ENCODE measurements around the gene PLS3.
A peak's percentile ranks its signal among the peaks of the same experiment; 100 is the strongest.
"Not testable (repeated sequence)": the region's sequence is repeated elsewhere in the genome, so short reads cannot be mapped to it uniquely, and the experiment has no call there.

The PLS3 gene

DNA sequence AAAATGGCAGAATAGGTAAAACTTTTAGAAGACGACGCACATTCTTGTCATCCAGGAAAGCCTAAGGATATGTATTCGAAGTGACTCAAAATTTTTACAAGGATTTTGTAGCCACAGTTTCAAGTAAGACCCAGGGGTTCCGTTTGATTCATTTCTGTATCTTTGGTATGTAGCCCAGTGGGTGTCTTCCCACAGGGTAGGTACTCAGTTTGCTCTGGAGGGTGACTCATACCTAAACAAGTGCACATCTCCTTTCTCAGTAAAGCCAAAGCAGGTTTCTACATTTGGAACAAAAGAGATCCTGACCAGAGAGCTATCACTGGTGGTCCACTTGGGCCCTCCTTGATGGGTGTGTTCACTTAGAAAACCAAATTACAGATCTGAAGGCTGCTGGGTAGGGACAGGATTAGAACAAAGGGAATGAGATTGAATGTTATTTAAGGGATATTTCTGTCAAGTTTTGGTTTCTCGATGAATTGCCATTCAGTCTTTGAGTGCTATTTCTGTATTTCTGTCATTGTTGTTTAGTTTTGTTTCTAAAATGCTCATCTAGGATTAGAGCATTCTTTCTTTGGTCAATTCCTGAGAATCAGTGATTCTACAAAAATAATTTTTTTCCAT, 56.1 kb downstream of the PLS3 start:
- DNase-seq, result no peak

DNA sequence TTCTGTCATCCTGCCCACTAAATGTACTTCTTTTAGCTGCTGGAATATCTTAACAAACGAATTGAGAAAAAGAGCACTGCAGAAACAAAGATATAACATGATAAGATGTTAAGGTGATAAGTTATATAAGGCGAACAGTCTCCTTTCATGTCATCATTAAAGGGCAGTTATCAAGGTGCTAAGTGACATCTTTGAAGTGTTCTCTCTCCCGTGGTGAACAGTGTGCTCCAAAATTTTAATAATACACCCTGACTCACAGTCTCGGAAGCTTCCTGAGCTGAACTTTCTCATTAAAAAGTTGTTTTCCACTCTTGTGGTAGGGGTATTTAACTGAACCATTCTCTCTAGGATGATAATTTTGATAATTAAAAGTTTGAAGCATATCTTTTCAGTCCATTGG, 61.6 kb downstream of the PLS3 start:
- DNase-seq, result no peak

DNA sequence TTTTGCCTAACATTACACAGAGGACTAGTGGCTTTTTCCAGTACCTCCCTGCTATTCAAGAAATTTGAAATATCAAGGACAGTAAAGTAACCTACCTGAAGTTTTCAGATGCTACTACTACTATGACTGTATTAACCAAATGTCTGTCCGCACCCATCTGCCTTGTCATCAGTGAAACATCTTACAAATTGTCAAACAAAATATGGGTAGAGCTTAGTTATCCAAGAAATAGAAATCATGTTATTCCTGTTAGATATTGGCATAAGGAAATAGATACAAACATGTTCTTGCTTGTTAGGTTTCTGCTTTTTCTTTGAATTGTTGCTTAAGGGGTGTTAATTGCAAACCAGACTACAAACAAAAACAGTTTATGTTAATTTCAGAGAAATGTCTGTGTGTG, 63.9 kb downstream of the PLS3 start:
- DNase-seq, result no peak

DNA sequence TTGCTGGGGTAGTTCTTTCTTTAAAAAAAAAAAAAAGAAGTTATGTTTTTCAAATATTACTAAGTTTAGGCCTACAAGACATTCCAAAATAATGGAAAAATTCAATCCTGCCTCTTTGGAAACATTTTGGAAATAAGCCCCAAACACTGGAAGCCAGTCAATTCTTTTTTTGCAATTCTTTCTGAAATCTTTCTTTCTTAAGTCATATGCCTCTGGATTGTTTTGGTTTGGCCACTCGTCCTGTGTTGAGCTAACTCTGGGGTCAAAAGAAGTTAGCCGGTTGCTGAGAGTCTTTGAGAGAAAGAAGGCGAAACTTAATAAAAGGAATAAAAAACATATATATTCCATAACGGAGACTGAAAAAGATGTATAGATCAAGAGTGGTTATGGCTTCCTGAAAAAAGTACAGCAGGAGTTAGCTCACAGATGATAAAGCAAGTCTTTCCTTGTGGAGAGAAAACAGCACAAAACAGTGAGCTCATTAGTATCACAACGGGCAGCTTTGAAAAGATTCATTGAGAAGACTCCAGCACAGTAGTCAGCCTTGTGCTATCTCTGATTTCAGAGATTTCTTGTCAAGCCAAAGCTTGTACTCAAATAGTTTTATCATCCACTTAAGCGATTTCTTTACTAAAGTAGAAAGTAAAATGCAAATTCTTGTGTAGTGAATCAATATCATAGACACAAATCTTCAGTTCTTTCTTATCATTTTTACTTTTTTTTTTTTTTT, 64.8 kb downstream of the PLS3 start:
- no peak for DNase-seq

DNA sequence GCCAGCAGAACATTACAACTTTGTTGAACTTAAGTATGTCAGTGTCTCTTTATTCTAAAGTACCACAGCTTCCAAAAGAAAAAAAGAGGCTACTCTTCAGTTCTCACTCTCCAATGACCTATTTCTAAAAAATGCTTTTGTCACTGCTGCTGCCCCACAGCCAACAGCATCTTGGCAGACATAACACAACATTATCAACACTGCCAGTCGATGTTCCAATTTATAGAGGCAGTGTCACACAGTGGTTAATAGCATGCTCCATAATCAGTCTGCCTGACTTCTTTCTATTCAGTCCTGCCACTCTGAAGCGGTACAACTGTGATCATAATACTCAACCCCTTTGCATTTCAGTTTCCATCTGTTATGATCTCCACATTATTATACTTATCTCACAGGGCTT, 69.2 kb downstream of the PLS3 start:
- DNase-seq, result no peak

DNA sequence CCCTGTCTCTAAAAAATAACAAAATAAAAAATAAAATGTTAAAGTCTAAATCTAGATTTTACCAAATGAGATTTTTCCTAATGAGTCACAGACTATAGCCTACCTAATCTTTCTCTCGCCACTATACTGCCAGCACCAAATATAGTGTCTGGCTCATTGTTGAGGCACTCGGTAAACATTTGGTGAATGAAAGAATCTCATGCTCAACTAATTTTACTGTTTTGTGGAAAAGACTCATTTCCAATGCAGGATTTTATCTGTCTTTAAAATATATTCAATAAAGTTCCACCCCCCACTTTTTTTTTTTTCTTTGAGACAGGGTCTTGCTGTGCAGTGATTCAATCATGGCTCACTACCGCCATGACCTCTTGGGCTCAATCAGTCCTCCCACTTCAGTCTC, 71.5 kb downstream of the PLS3 start:
- no peak for DNase-seq

DNA sequence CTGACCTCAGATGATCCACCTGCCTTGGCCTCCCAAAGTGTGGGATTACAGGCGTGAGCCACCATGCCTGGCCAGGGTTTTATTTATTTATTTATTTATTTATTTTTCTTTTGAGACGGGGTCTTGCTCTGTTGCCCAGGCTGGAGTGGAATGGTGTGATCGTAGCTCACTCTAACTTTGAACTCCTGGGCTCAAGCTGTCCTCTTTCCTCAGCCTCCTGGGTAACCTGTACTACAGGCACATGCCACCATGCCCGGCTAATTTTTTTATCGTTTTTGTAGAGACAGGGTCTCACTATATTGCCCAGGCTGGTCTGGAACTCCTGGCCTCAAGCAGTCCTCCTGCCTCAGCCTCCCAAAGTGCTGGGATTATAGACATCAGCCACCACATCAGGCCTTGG, 72.4 kb downstream of the PLS3 start:
- DNase-seq, result not testable (repeated sequence)

DNA sequence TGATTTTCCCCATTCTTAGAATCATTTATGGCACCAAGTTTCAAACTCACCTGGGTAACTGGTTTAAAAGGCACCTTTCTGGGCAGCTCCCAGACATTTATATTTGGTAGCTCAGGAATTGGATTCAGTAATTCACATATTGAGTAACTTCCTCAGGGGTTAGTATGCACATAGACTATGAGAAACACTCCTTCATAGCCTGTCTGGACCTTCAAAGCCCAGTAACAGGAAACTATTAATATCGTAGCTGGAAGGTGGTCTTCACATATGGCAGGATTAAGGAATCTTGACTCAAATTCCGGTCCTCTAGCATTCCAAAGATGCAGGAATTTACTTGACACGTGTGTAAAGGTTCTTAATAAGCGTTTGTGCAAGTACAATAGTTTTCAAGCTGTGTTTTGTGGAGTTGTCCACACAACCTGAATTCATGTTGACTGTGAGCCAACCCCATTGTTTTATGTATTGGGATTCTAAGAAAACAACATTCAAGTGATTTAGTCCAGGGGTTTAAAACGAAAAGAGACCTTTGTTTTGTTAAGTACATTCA, 78.4 kb downstream of the PLS3 start:
- no peak for DNase-seq

DNA sequence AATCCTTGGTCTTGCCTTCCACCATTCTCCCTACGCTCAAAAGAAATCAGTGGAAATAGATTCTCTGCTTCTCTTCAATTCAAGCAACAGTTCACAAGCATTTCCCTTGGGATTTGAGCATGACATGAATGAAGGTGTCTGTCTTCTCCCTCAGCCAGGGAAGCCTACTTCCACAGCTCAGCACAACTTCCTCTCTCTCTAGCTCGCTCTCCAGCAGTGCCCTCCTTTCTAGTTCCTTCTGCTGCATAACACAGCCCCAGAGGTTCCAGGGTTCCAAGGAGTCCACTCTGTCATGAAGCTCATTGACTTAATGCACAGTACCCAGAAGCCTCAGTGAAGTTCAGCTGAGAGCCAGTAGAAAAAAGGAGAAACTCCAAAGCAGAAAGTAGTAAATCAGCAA, 81.3 kb downstream of the PLS3 start:
- no peak for DNase-seq

DNA sequence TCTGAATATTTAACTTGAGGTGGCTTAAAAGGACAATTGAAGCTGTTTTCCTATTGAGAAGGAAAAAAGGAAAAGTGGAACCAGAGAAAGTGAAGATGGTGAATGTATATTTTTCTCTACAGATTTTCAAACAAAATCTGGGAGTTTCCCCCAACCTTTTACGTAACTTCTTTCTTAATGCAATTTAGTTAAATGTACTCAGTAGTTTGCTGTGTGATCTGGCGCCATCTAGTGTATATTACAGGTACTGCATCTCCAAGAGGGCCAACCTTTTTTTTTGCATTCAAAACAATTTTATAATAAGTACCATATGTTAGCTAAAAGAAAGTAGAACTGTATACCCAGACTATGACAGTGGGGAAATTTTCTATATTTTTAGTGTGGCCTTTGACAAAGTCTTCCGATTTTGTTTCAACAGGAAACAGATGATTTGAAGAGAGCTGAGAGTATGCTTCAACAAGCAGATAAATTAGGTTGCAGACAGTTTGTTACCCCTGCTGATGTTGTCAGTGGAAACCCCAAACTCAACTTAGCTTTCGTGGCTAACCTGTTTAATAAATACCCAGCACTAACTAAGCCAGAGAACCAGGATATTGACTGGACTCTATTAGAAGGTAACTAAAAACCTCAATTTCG, 82.0 kb downstream of the PLS3 start:
- peak; percentile 5 to 49 for DNase-seq

DNA sequence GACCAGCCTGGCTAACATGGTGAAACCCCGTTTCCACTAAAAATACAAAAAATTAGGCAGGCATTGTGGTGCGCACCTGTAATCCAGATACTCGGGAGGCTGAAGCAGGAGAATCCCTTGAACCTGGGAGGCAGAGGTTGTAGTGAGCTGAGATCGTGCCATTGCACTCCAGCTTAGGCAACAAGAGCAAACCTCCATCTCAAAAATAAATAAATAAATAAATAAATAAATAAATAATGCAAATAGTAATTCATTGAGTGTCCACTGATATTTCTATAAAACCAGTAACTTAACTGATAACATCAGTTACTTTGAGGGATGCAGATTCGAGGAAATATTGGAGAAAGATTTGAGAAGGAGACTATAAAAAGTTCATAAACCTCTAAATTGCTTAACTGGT, 83.4 kb downstream of the PLS3 start:
- DNase-seq, result not testable (repeated sequence)

DNA sequence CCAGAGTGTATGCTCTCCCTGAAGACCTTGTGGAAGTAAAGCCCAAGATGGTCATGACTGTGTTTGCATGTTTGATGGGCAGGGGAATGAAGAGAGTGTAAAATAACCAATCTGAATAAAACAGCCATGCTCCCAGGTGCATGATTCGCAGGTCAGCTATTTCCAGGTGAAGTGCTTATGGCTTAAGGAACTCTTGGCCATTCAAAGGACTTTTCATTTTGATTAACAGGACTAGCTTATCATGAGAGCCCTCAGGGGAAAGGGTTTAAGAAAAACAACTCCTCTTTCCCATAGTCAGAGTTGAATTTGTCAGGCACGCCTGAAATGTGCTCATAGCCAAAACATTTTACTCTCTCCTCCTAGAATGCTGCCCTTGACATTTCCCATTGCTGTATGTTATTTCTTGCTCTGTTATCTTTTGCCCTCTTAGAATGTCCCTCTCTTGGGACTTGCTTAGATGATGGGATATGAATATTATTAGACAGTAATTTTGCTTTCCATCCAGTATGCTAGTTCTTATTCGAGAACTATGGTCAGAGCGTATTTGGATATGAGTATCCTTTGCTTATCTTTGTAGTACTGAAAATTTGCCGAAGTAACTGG, 88.6 kb downstream of the PLS3 start:
- no peak for DNase-seq

DNA sequence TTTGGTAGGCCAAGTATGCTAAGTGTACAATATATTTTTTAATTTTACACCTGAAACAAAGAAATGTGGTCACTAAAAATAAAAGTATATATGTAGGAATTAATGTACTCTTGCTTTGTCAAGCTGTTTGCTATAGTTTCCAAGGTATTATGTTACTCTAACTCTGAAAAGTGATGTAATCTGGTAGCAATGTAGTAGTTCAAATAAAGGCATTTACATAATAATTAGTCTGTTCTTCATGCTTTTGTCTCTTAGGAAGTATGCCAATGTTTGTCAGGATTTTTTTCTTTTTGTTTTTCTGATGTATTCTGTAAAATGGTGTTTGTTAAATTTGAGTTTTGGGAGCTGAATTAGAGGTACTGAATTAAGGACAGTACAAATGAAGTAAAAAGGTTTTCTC, 89.5 kb downstream of the PLS3 start:
- DNase-seq, result no peak

DNA sequence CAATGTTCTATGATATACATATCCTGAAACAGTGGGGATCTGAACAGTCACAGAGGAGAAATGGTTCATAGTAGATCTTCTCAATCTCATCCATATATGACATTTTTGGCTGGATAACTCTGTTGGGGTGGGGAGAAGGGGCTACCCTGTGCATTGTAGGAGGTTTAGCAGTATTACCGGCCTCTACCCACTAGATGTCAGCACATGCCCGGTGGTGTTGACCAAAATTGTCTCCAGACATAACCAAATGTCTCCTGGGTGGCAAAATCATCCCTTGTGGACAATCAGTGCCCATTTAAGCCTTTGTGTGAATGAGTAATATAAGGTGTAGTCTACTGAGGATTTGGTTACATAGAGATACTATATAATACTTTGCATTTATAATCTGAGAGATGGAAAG, 89.9 kb downstream of the PLS3 start:
- DNase-seq, result peak in 1 of 2 experiments; percentile 48

DNA sequence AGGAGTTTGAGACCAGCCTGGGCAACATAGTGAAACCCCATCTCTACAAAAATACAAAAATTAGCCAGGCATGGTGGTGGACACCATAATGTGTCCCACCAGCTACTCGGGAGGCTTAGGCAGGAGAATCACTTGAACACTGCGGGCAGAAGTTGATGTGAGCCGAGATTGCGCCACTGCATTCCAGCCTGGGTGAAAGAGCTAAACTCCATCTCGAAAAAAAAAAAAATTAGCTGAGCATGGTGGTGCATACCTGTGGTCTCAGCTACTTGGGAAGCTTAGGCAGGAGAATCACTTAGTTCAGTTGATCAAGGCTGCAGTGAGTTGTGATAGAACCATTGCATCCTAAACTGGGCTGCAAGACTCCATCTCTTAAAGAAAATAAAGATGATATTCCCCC, 91.2 kb downstream of the PLS3 start:
- DNase-seq, result no peak

DNA sequence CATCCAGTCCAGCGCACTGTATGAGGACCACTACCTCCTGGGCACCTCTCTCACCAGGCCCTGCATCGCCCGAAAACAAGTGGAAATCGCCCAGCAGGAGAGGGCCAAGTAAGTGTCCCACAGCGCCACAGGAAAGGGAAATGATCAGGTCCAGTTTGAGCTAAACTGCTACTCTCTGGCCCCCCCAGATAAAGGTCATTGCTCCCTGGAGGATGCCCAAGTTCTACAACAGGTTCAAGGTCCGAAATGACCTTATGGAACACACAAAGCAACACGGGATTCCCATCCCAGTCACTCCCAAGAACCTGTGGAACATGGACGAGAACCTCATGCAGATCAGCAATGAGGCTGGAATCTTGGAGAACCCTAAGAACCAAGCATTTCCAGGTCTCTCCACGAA, 104.1 kb downstream of the PLS3 start:
- no peak for DNase-seq

DNA sequence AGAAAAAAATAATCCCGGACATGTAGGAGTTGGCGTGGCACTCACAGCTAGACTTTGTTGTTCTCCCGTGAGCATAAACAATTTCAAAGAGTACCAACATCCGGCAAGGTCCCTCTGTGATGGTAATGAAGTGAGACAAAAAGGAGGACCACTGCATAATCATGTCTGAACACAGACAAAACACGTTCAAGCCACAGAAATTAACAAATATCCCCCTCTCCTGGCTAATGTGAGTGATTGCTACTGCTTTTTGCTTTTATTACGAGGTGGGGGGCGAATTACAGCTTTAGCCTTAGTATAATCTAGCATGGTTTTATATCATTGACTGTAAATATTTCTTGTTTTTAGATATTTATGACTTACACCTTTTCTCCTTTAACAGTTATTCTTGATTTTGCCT, 118.5 kb downstream of the PLS3 start:
- DNase-seq, result peak in 1 of 2 experiments; percentile 10

DNA sequence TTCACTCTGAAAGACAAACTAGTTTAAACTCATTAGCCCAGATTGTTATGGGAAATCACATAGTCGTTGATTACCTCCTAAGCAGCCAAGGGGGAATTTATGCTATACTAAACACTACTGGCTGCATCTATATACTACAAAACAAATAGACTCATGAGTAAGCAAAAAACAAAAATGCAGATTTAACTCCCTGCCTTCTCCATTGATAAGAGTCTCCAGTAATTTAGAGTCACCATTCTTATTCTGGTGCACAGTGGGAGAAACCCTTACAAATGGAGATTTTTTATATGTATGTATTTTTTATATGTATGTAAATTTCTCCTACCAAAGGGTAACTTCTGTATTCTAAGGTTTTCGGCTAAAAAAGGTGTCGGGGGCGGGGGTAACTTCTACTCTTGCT, 126.6 kb downstream of the PLS3 start:
- no peak for DNase-seq

DNA sequence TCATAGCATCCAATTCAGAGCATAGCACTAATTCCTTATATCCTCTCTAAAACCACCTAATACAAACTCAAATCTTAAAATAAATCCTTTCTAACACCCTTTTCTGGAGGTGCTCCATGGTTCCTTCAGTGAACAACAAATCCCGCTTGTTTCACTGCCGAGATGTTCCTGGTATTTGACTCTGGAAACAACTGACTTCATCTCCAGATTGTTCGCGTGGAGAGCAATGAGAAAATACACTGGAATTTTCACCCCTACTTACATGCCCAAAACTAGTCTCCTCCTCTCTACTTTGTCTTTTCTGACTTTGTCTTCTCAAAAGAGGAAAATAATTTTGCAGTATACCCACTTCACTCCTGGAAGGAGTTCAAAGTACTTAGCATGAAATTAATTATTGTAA, 129.0 kb downstream of the PLS3 start:
- DNase-seq, result no peak

DNA sequence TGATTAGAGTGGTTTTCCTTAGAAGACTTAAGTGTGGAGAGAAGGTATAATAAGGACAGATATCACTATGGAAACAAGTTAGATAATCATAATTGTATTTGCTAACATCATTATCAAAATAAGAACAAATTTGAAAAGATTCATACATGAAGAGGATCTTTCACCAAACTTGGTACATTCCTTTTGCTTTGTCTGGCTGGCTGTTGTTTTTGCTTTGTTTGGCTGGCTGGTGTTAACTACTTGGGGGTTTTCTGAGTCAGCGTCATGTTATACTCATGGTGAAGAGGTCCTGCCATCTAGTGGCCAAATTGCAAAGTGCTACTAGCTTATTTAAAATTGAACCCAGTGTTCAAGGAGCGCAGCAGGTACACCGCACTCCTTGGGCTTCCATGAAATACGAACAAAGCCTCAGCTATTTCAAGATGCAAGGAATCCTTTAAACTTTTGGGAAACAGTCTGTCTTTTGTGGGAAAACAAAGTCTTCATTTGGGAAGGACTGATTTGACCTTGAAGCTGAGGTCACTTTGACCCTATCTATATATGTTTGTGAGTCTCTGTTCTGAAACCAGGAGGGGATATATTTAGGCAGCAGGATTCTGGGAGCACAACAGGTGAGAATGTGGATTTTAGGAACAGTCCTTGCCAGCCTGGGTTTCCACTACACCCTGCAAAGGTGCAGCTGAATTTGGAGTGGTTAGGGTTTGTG, 129.7 kb downstream of the PLS3 start:
- peak in 1 of 2 experiments; percentile 47 for DNase-seq

DNA sequence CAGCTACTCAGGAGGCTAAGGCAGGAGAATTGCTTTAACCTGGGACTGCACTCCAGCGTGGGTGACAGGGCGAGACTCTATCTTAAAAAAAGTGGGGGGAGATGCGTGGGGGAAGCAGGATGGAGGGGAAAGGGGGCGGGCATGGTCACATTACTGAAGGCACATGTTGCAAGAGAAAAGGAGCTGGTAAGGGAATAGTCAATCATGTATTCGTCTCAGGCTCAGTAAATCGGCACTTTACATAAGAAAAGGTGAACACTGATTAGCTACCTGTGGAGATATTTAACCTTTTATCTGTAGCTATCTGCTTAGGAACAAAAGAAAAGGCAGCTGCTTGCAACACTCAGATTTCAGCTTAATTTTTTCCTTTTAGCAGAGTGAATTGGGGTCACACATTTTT, 132.5 kb downstream of the PLS3 start:
- no peak for DNase-seq

DNA sequence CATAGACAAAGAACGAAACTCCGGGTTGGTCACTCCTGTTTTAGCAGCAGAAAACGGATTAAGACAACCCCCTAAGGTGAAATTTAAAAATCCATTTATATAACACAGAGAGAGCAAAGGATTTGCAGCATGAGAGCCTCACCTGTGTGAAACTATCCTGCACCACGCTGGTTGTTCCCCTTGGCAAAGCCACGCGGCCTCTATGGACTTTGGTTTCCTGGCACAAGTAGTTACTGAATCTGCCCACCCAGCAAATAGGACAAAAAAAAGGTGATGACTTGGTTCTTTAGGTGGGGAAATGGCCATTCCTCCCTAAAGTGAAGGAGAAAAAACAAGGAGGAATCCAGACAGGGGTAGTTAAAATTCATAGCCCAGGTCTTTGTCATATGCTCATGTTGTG, 133.1 kb downstream of the PLS3 start:
- DNase-seq, result no peak

DNA sequence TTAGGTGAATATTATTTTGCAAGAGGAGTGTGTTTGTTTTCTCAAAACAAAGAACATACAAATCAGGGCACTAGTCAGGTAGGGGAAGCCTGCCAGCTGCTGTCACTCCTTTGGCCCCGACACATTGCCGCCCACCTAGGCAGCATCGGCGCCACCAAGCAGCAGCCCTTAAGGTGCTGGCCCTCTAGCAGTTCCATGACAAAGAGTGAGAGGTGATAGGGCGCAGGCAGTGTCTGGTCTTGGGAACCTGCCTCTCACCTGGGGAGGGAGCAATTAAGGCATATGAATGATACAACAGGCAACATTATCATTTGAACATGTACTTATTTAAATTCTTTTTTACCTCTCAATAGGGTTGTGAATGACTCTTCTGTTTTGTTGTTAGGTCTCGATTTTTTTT, 135.1 kb downstream of the PLS3 start:
- no peak for DNase-seq
